Astrocyte (in vitro differentiated cells and primary cell): ENCODE data around the gene RPS6KL1. TPM values are rescaled to one million over a fixed set of nuclear protein-coding genes. Genes with fewer than 3 reads are reported as not detected.

ENCODE experiments used
- DNase-seq: peaks from one replicate; pipeline ENCODE4 v3.0.0-alpha.2; 2010; ENCODE audit warnings: low read depth
- FAIRE-seq: peaks from 2 replicates; lab custom pipeline; 2011; peaks lifted over from hg19 to GRCh38; lab: Jason Lieb, UNC
- H2AFZ ChIP-seq: 2 replicates; pipeline ENCODE4 v1.6.0; 2012; ENCODE audit warnings: low read depth, low read length, inconsistent platforms
- H3K27ac ChIP-seq: 2 replicates; pipeline ENCODE4 v1.5.1; 2011; ENCODE audit warnings: low read depth, low read length, inconsistent platforms
- H3K27me3 ChIP-seq: 2 replicates; pipeline ENCODE4 v1.6.0; 2011; ENCODE audit warnings: low read length, inconsistent platforms; ENCODE audit not compliant: insufficient read depth
- H3K36me3 ChIP-seq: 2 replicates; pipeline ENCODE4 v1.5.1; 2011; ENCODE audit warnings: low read length, inconsistent platforms; ENCODE audit not compliant: insufficient read depth
- H3K4me1 ChIP-seq: 2 replicates; pipeline ENCODE4 v1.5.1; 2011; ENCODE audit warnings: low read length, inconsistent platforms; ENCODE audit not compliant: insufficient read depth
- H3K4me2 ChIP-seq: 2 replicates; pipeline ENCODE4 v1.6.0; 2012; ENCODE audit warnings: low read length, inconsistent platforms
- H3K4me3 ChIP-seq: 2 replicates; pipeline ENCODE4 v1.5.1; 2011; ENCODE audit warnings: low read depth, mild to moderate bottlenecking, low read length, inconsistent platforms; ENCODE audit not compliant: insufficient read depth
- H3K79me2 ChIP-seq: 2 replicates; pipeline ENCODE4 v1.6.0; 2012; ENCODE audit warnings: mild to moderate bottlenecking, low read length, inconsistent platforms; ENCODE audit not compliant: insufficient read depth
- H3K9ac ChIP-seq: 2 replicates; pipeline ENCODE4 v1.6.0; 2012; ENCODE audit warnings: mild to moderate bottlenecking, low read length, inconsistent platforms
- H3K9me3 ChIP-seq: 2 replicates; pipeline ENCODE4 v1.5.1; 2012; ENCODE audit warnings: low read depth, mild to moderate bottlenecking, low read length, inconsistent platforms; ENCODE audit not compliant: insufficient read depth
- H4K20me1 ChIP-seq: 2 replicates; pipeline ENCODE4 v1.6.0; 2012; ENCODE audit warnings: low read length, inconsistent platforms; ENCODE audit not compliant: insufficient read depth
- H3K27ac Mint-ChIP-seq: one replicate; pipeline ENCODE4 v1.8.0; 2021; ENCODE audit warnings: mild to moderate bottlenecking, mixed read lengths; ENCODE audit not compliant: unreplicated experiment
- H3K27me3 Mint-ChIP-seq: one replicate; pipeline ENCODE4 v1.8.0; 2021; ENCODE audit warnings: low read depth, mixed read lengths; ENCODE audit not compliant: unreplicated experiment
- H3K36me3 Mint-ChIP-seq: one replicate; pipeline ENCODE4 v1.8.0; 2021; ENCODE audit warnings: low read depth, mixed read lengths; ENCODE audit not compliant: unreplicated experiment
- H3K4me1 Mint-ChIP-seq: one replicate; pipeline ENCODE4 v1.8.0; 2021; ENCODE audit warnings: low read depth, mixed read lengths; ENCODE audit not compliant: unreplicated experiment
- H3K4me3 Mint-ChIP-seq: one replicate; pipeline ENCODE4 v1.8.0; 2021; ENCODE audit warnings: mild to moderate bottlenecking, moderate library complexity, mixed read lengths; ENCODE audit not compliant: unreplicated experiment
- H3K9me3 Mint-ChIP-seq: one replicate; pipeline ENCODE4 v1.8.0; 2021; ENCODE audit warnings: mild to moderate bottlenecking, mixed read lengths; ENCODE audit not compliant: unreplicated experiment
- CTCF ChIP-seq: IDR thresholded peaks from 2 replicates; pipeline ENCODE4 v1.5.1; 2011; ENCODE audit warnings: low read depth, mild to moderate bottlenecking, inconsistent platforms, low read length, moderate library complexity; ENCODE audit not compliant: insufficient read depth
- EZH2 ChIP-seq: IDR thresholded peaks from 2 replicates; pipeline ENCODE4 v1.6.1; 2012; ENCODE audit warnings: mild to moderate bottlenecking, low read length, inconsistent platforms; ENCODE audit not compliant: insufficient read depth
- total RNA-seq: library from RNA; stranded (reverse); gene quantifications from 2 replicates; pipeline ENCODE4 v1.2.1, GENCODE V29; 2021

RPS6KL1 gene
- total RNA-seq, 1 donor from 2014 or later = 1.7 TPM

GRCh38 chr14:74955229-74956026 lies 32.4 kb upstream of the RPS6KL1 start, which contains the start of gene PGF:
PGF (minus strand) TSS chr14:74955597; CDS start chr14:74955242, 355 bp downstream.
- H4K20me1 ChIP-seq = no peaks in the 10 kb centered on the region
- peak within 1 kb of the TSS; percentile 6 for H3K4me3 Mint-ChIP-seq
- peak within 1 kb of the TSS; percentile 88 for H3K4me2 ChIP-seq
- DNase-seq (no peak), FAIRE-seq (no peak)
- H3K27ac Mint-ChIP-seq = no peak within 1 kb of the TSS
- H3K9ac ChIP-seq = peak within 1 kb of the TSS; percentile 75
- peaks cover 9% of the 10 kb centered on the region for H3K4me1 Mint-ChIP-seq
- peaks cover 10% of the 10 kb centered on the region for H3K79me2 ChIP-seq
- H3K4me3 ChIP-seq = peak within 1 kb of the TSS; percentile 59
- H3K36me3 Mint-ChIP-seq = no peaks in the 10 kb centered on the region
- no peaks in the 10 kb centered on the region for H3K9me3 ChIP-seq
- H3K4me1 ChIP-seq = peaks cover 10% of the 10 kb centered on the region
- no peak for TF ChIP-seq CTCF
- no peak for TF ChIP-seq EZH2
- H2AFZ ChIP-seq = peak within 1 kb of the TSS; percentile 80
- H3K27ac ChIP-seq = no peak within 1 kb of the TSS
- H3K9me3 Mint-ChIP-seq = no peaks in the 10 kb centered on the region
- H3K36me3 ChIP-seq = no peaks in the 10 kb centered on the region
- no peaks in the 10 kb centered on the region for H3K27me3 ChIP-seq
- H3K27me3 Mint-ChIP-seq = peaks cover 7% of the 10 kb centered on the region

GRCh38 chr14:74954947-74955228 lies 31.8 kb upstream of the RPS6KL1 start:
- H3K4me2 ChIP-seq = peak overlapping the region; percentile 88
- FAIRE-seq = no peak
- peaks cover 13% of the 10 kb centered on the region for H3K27me3 Mint-ChIP-seq
- peak overlapping the region; percentile 75 for H3K9ac ChIP-seq
- H3K27ac Mint-ChIP-seq = no peak overlapping the region
- no peaks in the 10 kb centered on the region for H4K20me1 ChIP-seq
- peaks cover 10% of the 10 kb centered on the region for H3K79me2 ChIP-seq
- H2AFZ ChIP-seq = peak overlapping the region; percentile 80
- no peaks in the 10 kb centered on the region for H3K9me3 Mint-ChIP-seq
- no peak for DNase-seq
- peaks cover 2% of the 10 kb centered on the region for H3K36me3 Mint-ChIP-seq
- H3K27me3 ChIP-seq = no peaks in the 10 kb centered on the region
- H3K4me1 Mint-ChIP-seq = peaks cover 9% of the 10 kb centered on the region
- no peaks in the 10 kb centered on the region for H3K36me3 ChIP-seq
- H3K4me3 Mint-ChIP-seq = no peak overlapping the region
- no peak overlapping the region for H3K27ac ChIP-seq
- H3K4me3 ChIP-seq = peak overlapping the region; percentile 59
- peaks cover 10% of the 10 kb centered on the region for H3K4me1 ChIP-seq
- TF ChIP-seq CTCF (no peak), EZH2 (no peak)
- H3K9me3 ChIP-seq = no peaks in the 10 kb centered on the region
